BE2C (cell line): Measurements from ENCODE around the gene ZDHHC24.
"Not testable (repeated sequence)": the region's sequence is repeated elsewhere in the genome, so short reads cannot be mapped to it uniquely, and the experiment has no call there.

ENCODE experiments used
- DNase-seq: peaks from one replicate; pipeline ENCODE4 v3.0.0-alpha.2; 2020
- H3K27me3 ChIP-seq: fragments of 250-450 bp; sonication (Bioruptor Pico); 2 replicates; pipeline ENCODE4 v1.5.1; 2020; ENCODE audit warnings: mild to moderate bottlenecking
- H3K36me3 ChIP-seq: fragments of 250-450 bp; sonication (Bioruptor Pico); 2 replicates; pipeline ENCODE4 v1.5.1; 2020; ENCODE audit warnings: mild to moderate bottlenecking
- H3K4me1 ChIP-seq: fragments of 250-450 bp; sonication (Bioruptor Pico); 2 replicates; pipeline ENCODE4 v1.5.1; 2020
- H3K4me3 ChIP-seq: 2 replicates; pipeline ENCODE4 v1.5.1; 2011; ENCODE audit warnings: low read depth, low read length
- H3K9me3 ChIP-seq: fragments of 250-450 bp; sonication (Bioruptor Pico); 2 replicates; pipeline ENCODE4 v1.5.1; 2020
- CTCF ChIP-seq: IDR thresholded peaks from 2 replicates; pipeline ENCODE4 v1.5.1; 2012; ENCODE audit warnings: mild to moderate bottlenecking, low read depth, low read length

The ZDHHC24 gene

GRCh38 chr11:66546368-66546965, 619 bp upstream of the ZDHHC24 start, which contains the start of gene ACTN3:
TSS of gene ACTN3 (plus strand) at chr11:66546903. CDS start at chr11:66546938, 35 bp downstream.
- DNase-seq: no peak

GRCh38 chr11:66544952-66545351, 896 bp downstream of the ZDHHC24 start:
- H3K9me3 ChIP-seq, H3K36me3 ChIP-seq, DNase-seq, H3K27me3 ChIP-seq, H3K4me1 ChIP-seq: not testable (repeated sequence)
- H3K4me3 ChIP-seq: peak overlapping the region; percentile 84

More at GRCh38 chr11:66546368-66546965, 619 bp upstream of the ZDHHC24 start, which contains the start of gene ACTN3:
- H3K9me3 ChIP-seq: no peaks in the 10 kb centered on the region
- TF ChIP-seq CTCF: no peak
- no peaks in the 10 kb centered on the region for H3K27me3 ChIP-seq
- H3K4me3 ChIP-seq: peak within 1 kb of the TSS; percentile 84
- H3K4me1 ChIP-seq: no peaks in the 10 kb centered on the region; the same call in 1 of the 2 replicates
- H3K36me3 ChIP-seq: no peaks in the 10 kb centered on the region

GRCh38 chr11:66543263-66544107, 2.4 kb downstream of the ZDHHC24 start:
- Histone ChIP-seq H3K27me3 (no peaks in the 10 kb centered on the region), H3K9me3 (no peaks in the 10 kb centered on the region), H3K36me3 (0 out of 2 replicates have a peak, but pooled peaks cover 7% of the 10 kb centered on the region), H3K4me3 (peak overlapping the region; percentile 33), H3K4me1 (no peaks in the 10 kb centered on the region; the same call in 1 of the 2 replicates)
- TF ChIP-seq CTCF: peak; percentile 82
- DNase-seq: peak; percentile 92

- no peak for TF ChIP-seq CTCF
- Histone ChIP-seq H3K4me3 (no peak overlapping the region), H3K4me1 (no peaks in the 10 kb centered on the region; the same call in 1 of the 2 replicates), H3K27me3 (no peaks in the 10 kb centered on the region), H3K9me3 (no peaks in the 10 kb centered on the region), H3K36me3 (0 out of 2 replicates have a peak, but pooled peaks cover 7% of the 10 kb centered on the region)
- DNase-seq: no peak
Observed at GRCh38 chr11:66542362-66542761, 3.5 kb downstream of the ZDHHC24 start.

GRCh38 chr11:66541892-66542291, 4.0 kb downstream of the ZDHHC24 start:
- no peaks in the 10 kb centered on the region for H3K27me3 ChIP-seq
- no peaks in the 10 kb centered on the region; the same call in 1 of the 2 replicates for H3K4me1 ChIP-seq
- no peaks in the 10 kb centered on the region for H3K9me3 ChIP-seq
- H3K36me3 ChIP-seq: 0 out of 2 replicates have a peak, but pooled peaks cover 7% of the 10 kb centered on the region
- no peak overlapping the region for H3K4me3 ChIP-seq
- DNase-seq: no peak
- no peak for TF ChIP-seq CTCF

GRCh38 chr11:66540598-66540997, 5.2 kb downstream of the ZDHHC24 start:
- not testable (repeated sequence) for H3K27me3 ChIP-seq, H3K4me3 ChIP-seq, DNase-seq, H3K36me3 ChIP-seq, H3K4me1 ChIP-seq, H3K9me3 ChIP-seq

GRCh38 chr11:66539870-66540213, 6.0 kb downstream of the ZDHHC24 start:
- TF ChIP-seq CTCF: no peak
- Histone ChIP-seq H3K4me1 (no peaks in the 10 kb centered on the region; the same call in 1 of the 2 replicates), H3K36me3 (0 out of 2 replicates have a peak, but pooled peaks cover 7% of the 10 kb centered on the region), H3K27me3 (no peaks in the 10 kb centered on the region), H3K4me3 (no peak overlapping the region), H3K9me3 (no peaks in the 10 kb centered on the region)
- no peak for DNase-seq
